Measurements from ENCODE around the gene BASP1.

GRCh38 chr5:17239953-17240352 is 22.5 kb downstream of the BASP1 start:
- TF ChIP-seq, protein P1, sequence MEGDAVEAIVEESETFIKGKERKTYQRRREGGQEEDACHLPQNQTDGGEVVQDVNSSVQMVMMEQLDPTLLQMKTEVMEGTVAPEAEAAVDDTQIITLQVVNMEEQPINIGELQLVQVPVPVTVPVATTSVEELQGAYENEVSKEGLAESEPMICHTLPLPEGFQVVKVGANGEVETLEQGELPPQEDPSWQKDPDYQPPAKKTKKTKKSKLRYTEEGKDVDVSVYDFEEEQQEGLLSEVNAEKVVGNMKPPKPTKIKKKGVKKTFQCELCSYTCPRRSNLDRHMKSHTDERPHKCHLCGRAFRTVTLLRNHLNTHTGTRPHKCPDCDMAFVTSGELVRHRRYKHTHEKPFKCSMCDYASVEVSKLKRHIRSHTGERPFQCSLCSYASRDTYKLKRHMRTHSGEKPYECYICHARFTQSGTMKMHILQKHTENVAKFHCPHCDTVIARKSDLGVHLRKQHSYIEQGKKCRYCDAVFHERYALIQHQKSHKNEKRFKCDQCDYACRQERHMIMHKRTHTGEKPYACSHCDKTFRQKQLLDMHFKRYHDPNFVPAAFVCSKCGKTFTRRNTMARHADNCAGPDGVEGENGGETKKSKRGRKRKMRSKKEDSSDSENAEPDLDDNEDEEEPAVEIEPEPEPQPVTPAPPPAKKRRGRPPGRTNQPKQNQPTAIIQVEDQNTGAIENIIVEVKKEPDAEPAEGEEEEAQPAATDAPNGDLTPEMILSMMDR (IDR thresholded peaks at IDR 0.05) = no peak
- TF ChIP-seq POLR2AphosphoS5 (IDR thresholded peaks at IDR 0.05) (no peak), POLR2A (IDR thresholded peaks at IDR 0.05) (no peak)
